ENCODE measurements around the gene GPC4.

GPC4 gene

DNA sequence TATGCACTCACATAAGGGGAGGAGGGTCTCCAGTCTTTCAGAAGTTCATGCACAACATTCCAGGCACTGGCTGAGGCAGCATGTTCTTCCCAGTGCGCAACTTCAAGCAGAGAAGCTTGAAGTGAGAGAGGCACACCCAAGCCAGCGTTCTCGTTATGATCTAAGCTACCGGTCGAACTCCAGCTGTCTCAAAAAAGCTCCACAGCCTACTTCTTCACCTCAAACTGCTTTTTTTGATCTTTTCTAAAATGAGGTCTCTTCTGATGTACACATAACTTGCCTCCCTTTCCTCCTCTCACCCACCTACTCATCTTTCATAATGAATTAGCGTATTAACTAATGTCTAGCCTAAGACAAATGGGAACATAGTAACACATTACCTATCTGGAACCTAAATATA lies 25.3 kb downstream of the GPC4 start:
- ChIA-PET CTCF (interaction anchor here (1.1 kb wide), 1 partner anchor 138 kb away, joined by 3 read pairs; no protein-coding TSS in a partner anchor), POLR2A (ENCODE audit: low non-redundant PET) (no interaction called here)
- TF ChIP-seq, protein P1, sequence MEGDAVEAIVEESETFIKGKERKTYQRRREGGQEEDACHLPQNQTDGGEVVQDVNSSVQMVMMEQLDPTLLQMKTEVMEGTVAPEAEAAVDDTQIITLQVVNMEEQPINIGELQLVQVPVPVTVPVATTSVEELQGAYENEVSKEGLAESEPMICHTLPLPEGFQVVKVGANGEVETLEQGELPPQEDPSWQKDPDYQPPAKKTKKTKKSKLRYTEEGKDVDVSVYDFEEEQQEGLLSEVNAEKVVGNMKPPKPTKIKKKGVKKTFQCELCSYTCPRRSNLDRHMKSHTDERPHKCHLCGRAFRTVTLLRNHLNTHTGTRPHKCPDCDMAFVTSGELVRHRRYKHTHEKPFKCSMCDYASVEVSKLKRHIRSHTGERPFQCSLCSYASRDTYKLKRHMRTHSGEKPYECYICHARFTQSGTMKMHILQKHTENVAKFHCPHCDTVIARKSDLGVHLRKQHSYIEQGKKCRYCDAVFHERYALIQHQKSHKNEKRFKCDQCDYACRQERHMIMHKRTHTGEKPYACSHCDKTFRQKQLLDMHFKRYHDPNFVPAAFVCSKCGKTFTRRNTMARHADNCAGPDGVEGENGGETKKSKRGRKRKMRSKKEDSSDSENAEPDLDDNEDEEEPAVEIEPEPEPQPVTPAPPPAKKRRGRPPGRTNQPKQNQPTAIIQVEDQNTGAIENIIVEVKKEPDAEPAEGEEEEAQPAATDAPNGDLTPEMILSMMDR (conservative IDR thresholded peaks at IDR 0.05; ENCODE audit: low read depth): no peak
- DNase-seq (ENCODE audit: low spot score): no peak
- no peak overlapping the region for H3K27ac ChIP-seq

- ChIA-PET CTCF (no interaction called here), POLR2A (ENCODE audit: low non-redundant PET) (no interaction called here)
- no peak for DNase-seq (ENCODE audit: low spot score)
- TF ChIP-seq, protein P1 (conservative IDR thresholded peaks at IDR 0.05; ENCODE audit: low read depth): no peak
- no peak overlapping the region for H3K27ac ChIP-seq
Observed at GRCh38 chrX:133384454-133384853, 30.8 kb downstream of the GPC4 start.

GRCh38 chrX:133380711-133381619 lies 34.3 kb downstream of the GPC4 start:
- H3K27ac ChIP-seq: no peak overlapping the region

GRCh38 chrX:133376422-133376821 lies 38.9 kb downstream of the GPC4 start:
- CTCF ChIA-PET: no interaction called here
- POLR2A ChIA-PET (ENCODE audit: low non-redundant PET): no interaction called here
- TF ChIP-seq, protein P1 (conservative IDR thresholded peaks at IDR 0.05; ENCODE audit: low read depth): no peak
- H3K27ac ChIP-seq: no peak overlapping the region
- no peak for DNase-seq (ENCODE audit: low spot score)

More at GRCh38 chrX:133380711-133381619, 34.3 kb downstream of the GPC4 start:
- CTCF ChIA-PET: no interaction called here
- DNase-seq (ENCODE audit: low spot score): no peak
- TF ChIP-seq, protein P1 (conservative IDR thresholded peaks at IDR 0.05; ENCODE audit: low read depth): no peak
- POLR2A ChIA-PET (ENCODE audit: low non-redundant PET): no interaction called here

DNA sequence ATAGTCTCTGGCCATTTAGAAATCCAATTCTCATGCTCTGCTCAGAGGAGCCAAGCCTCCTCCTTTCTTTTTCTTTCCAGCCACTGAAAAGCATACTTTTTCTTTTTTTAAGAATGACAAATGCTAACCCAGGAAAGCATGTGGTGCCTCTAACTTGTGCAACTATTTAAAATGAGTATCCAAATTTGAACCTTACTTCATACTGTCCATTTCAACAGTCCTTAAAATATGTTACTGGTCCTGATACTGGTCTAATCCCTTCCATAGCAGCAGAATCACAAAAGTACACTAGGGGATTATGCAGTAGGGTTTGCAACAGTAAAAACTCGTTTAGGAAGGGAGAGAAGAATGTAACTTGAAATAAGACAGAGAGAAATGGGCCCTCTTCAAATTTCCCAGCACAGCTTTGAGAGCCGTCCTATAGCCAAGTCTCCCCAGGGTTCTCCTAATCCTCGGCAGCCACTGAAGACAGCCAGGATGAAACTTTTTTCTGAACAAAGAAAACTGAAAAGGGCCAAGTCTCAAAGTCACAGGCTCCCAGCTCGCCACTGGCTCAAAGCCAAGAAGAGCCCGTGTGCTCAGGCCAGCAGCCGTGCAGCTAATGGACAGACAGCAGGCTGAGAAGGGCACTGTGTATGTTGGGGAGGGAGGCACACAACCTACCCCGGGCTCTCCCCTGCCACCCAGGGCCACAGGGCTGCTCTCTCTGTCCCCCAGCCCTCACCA lies 39.5 kb downstream of the GPC4 start:
- POLR2A ChIA-PET (ENCODE audit: low non-redundant PET): no interaction called here
- TF ChIP-seq, protein P1 (conservative IDR thresholded peaks at IDR 0.05; ENCODE audit: low read depth): no peak
- CTCF ChIA-PET: no interaction called here
- H3K27ac ChIP-seq: no peak overlapping the region
- no peak for DNase-seq (ENCODE audit: low spot score)

DNA sequence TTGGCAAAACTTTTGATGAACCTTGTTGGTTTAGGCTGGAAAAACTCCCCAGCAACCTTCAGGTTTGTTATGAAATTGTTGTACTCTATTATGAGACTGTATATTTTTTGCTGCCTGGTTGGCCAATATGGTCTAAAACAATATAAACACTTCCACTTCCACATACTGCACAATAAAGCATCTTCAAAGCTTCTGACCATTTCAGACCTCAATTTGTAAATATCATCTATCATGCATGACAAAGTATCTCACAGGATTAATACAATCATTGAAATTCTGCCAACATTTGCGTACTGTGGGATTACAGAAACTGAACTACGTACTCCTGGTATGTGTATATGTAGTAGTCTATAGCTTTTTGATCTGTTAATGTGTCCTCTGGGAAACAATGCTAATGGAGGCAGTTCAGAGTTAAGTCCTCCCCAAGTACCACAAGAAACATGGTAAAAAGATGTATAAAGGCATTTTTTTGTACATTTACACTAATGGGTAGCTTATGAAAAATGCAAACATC lies 40.4 kb downstream of the GPC4 start:
- ChIA-PET CTCF (no interaction called here), POLR2A (ENCODE audit: low non-redundant PET) (no interaction called here)
- no peak overlapping the region for H3K27ac ChIP-seq
- no peak for DNase-seq (ENCODE audit: low spot score)
- TF ChIP-seq, protein P1 (conservative IDR thresholded peaks at IDR 0.05; ENCODE audit: low read depth): no peak
